AG04450 (cell line): ENCODE measurements around the gene FMO5. TPM values are rescaled to one million over a fixed set of nuclear protein-coding genes. Genes with fewer than 3 reads are reported as not detected.

Experiments used
- CTCF ChIA-PET: fragments of 300-600, 350-600 bp; formaldehyde crosslinking; extraction: SDS; loops from one replicate; lab custom pipeline; 2022; ENCODE audit warnings: antibody characterized with exemption, inconsistent platforms; lab: Charles Lee
- POLR2A ChIA-PET: fragments of 350-600 bp; formaldehyde crosslinking; extraction: SDS; loops from one replicate; lab custom pipeline; 2021; ENCODE audit warnings: antibody characterized with exemption, inconsistent platforms; lab: Yijun Ruan, JAX
- DNase-seq: peaks from one replicate; pipeline ENCODE4 v3.0.0-alpha.2; 2011; ENCODE audit warnings: low read depth, low spot score
- H3K27ac ChIP-seq: one replicate; pipeline ENCODE4 v1.5.1; 2012; ENCODE audit warnings: low read depth, low read length, control low read depth
- H3K27me3 ChIP-seq: one replicate; pipeline ENCODE4 v1.6.0; 2012; ENCODE audit warnings: low read length; ENCODE audit not compliant: control insufficient read depth, insufficient read depth
- H3K4me3 ChIP-seq: 2 replicates; pipeline ENCODE4 v1.5.1; 2011; ENCODE audit warnings: mild to moderate bottlenecking, low read depth, low read length, control low read depth
- H3K9me3 ChIP-seq: 2 replicates; pipeline ENCODE4 v1.5.1; 2012; ENCODE audit warnings: low read length; ENCODE audit not compliant: control insufficient read depth, insufficient read depth
- CTCF ChIP-seq: IDR thresholded peaks from 2 replicates; pipeline ENCODE4 v1.5.1; 2011; ENCODE audit warnings: low read depth, low read length, control low read depth, inconsistent platforms
- polyA plus RNA-seq: library from polyadenylated mRNA; depleted of rRNA; stranded (reverse); fragments of >200 nt; gene quantifications from 2 replicates; pipeline ENCODE4 v1.2.3, GENCODE V29; 2011

The FMO5 gene
- polyA plus RNA-seq, 1 experiment: 0.98 TPM

GRCh38 chr1:147247656-147248238 lies 22.6 kb upstream of the FMO5 start:
- no peak overlapping the region for H3K27ac ChIP-seq
- ChIA-PET POLR2A (no interaction called here), CTCF (interaction anchor here (0.6 to 1.0 kb wide), 2 partner anchors 26 to 141 kb away, joined by 3 to 4 read pairs; no protein-coding TSS in a partner anchor)
- no peak overlapping the region for H3K4me3 ChIP-seq
- no peak for DNase-seq
- no peaks in the 10 kb centered on the region for H3K9me3 ChIP-seq
- H3K27me3 ChIP-seq: no peaks in the 10 kb centered on the region
- no peak for TF ChIP-seq CTCF

- CTCF ChIA-PET: no interaction called here
- TF ChIP-seq CTCF: no peak
- Histone ChIP-seq H3K27ac (no peak overlapping the region), H3K4me3 (no peak overlapping the region), H3K9me3 (no peaks in the 10 kb centered on the region), H3K27me3 (no peaks in the 10 kb centered on the region)
- POLR2A ChIA-PET: no interaction called here
- no peak for DNase-seq
Observed at GRCh38 chr1:147246910-147247655, 21.9 kb upstream of the FMO5 start.

GRCh38 chr1:147246044-147246690 lies 21.0 kb upstream of the FMO5 start:
- CTCF ChIA-PET: no interaction called here
- Histone ChIP-seq H3K9me3 (no peaks in the 10 kb centered on the region), H3K27me3 (no peaks in the 10 kb centered on the region), H3K27ac (no peak overlapping the region), H3K4me3 (no peak overlapping the region)
- no peak for DNase-seq
- POLR2A ChIA-PET: no interaction called here
- no peak for TF ChIP-seq CTCF

GRCh38 chr1:147245586-147246021 lies 20.5 kb upstream of the FMO5 start:
- Histone ChIP-seq H3K27me3 (no peaks in the 10 kb centered on the region), H3K4me3 (no peak overlapping the region), H3K27ac (no peak overlapping the region), H3K9me3 (no peaks in the 10 kb centered on the region)
- POLR2A ChIA-PET: no interaction called here
- no peak for DNase-seq
- no peak for TF ChIP-seq CTCF
- CTCF ChIA-PET: no interaction called here

GRCh38 chr1:147245129-147245528 lies 20.0 kb upstream of the FMO5 start:
- TF ChIP-seq CTCF: no peak
- Histone ChIP-seq H3K4me3 (no peak overlapping the region), H3K27me3 (no peaks in the 10 kb centered on the region), H3K9me3 (no peaks in the 10 kb centered on the region), H3K27ac (no peak overlapping the region)
- DNase-seq: no peak
- ChIA-PET CTCF (no interaction called here), POLR2A (no interaction called here)
